Endothelial cell of umbilical vein (primary cell): ENCODE results near the gene SPECC1L. TPM values are rescaled to one million over a fixed set of nuclear protein-coding genes. Genes with fewer than 3 reads are reported as not detected.

Source experiments
- BruUV-seq: library from RNA; stranded (reverse); fragments of 400-500 nt; replicated peaks from 2 replicates; lab custom pipeline; 2021; lab: Mats Ljungman, UMichigan
- CTCF ChIA-PET: fragments of 300-600, 350-600 bp; sonication (Branson Sonifier 250); formaldehyde crosslinking; loops from one replicate; lab custom pipeline; 2021; ENCODE audit warnings: antibody characterized with exemption, inconsistent platforms; lab: Charles Lee
- POLR2A ChIA-PET: fragments of 300-600, 350-600 bp; sonication (Branson Sonifier 250); formaldehyde crosslinking; loops from one replicate; lab custom pipeline; 2021; ENCODE audit warnings: antibody characterized with exemption, inconsistent platforms; lab: Charles Lee
- DNase-seq: peaks from one replicate; pipeline ENCODE4 v3.0.0-alpha.2; 2011; ENCODE audit warnings: low read depth, low spot score
- FAIRE-seq: peaks from 2 replicates; lab custom pipeline; 2011; peaks lifted over from hg19 to GRCh38; lab: Jason Lieb, UNC
- H2AFZ ChIP-seq: 2 replicates; pipeline ENCODE4 v1.6.0; 2012; ENCODE audit warnings: low read depth, low read length, control low read depth, inconsistent platforms
- H3K27ac ChIP-seq: 2 replicates; pipeline ENCODE4 v1.5.1; 2011; ENCODE audit warnings: low read depth, mild to moderate bottlenecking, control low read depth, low read length, moderate library complexity; ENCODE audit not compliant: insufficient read depth
- H3K27me3 ChIP-seq, 2 experiments: 2 replicates each; pipeline versions ENCODE4 v1.6.0 to v1.6.1; 2011; ENCODE audit warnings: low read length in 2 of 2, mixed read lengths in 1 of 2; ENCODE audit not compliant: control insufficient read depth in 2 of 2, insufficient read depth in 2 of 2
- H3K36me3 ChIP-seq, 2 experiments: 2 replicates in 1 of 2; 3 replicates in 1 of 2; pipeline ENCODE4 v1.5.1; 2011; ENCODE audit warnings: low read length in 2 of 2, mild to moderate bottlenecking in 1 of 2, moderate library complexity in 1 of 2; ENCODE audit not compliant: control insufficient read depth in 2 of 2, insufficient read depth in 2 of 2; ENCODE audit errors: extremely low read depth in 1 of 2
- H3K4me1 ChIP-seq: 3 replicates; pipeline ENCODE4 v1.5.1; 2011; ENCODE audit warnings: mild to moderate bottlenecking, low read length; ENCODE audit not compliant: control insufficient read depth, insufficient read depth; ENCODE audit errors: extremely low read depth
- H3K4me2 ChIP-seq: 2 replicates; pipeline ENCODE4 v1.6.1; 2011; ENCODE audit warnings: low read length, control low read depth, mixed read lengths; ENCODE audit not compliant: insufficient read depth
- H3K4me3 ChIP-seq, 3 experiments: fragments of 200-600 bp in 1 of 3; sonication (generic), shearing (Covaris generic) in 1 of 3; replicated peaks in 1 of 3; 2 replicates each; pipeline ENCODE4 v1.5.1; 2011 to 2016; ENCODE audit warnings: control low read depth in 3 of 3, low read length in 3 of 3, mild to moderate bottlenecking in 2 of 3, inconsistent platforms in 1 of 3, low read depth in 1 of 3, moderate library complexity in 1 of 3; ENCODE audit not compliant: insufficient read depth in 1 of 3
- H3K79me2 ChIP-seq: 2 replicates; pipeline ENCODE4 v1.6.0; 2012; ENCODE audit warnings: low read length, inconsistent platforms; ENCODE audit not compliant: control insufficient read depth, insufficient read depth
- H3K9ac ChIP-seq: replicated peaks from 2 replicates; pipeline ENCODE3; 2011; ENCODE audit warnings: low read length, control low read depth; ENCODE audit not compliant: insufficient read depth; ENCODE audit errors: extremely low read depth
- H3K9me1 ChIP-seq: replicated peaks from 3 replicates; pipeline ENCODE4 v1.6.0; 2011; ENCODE audit warnings: mild to moderate bottlenecking, low read length; ENCODE audit not compliant: control insufficient read depth, insufficient read depth; ENCODE audit errors: extremely low read depth
- H3K9me3 ChIP-seq: replicated peaks from 2 replicates; pipeline ENCODE4 v1.5.1; 2012; ENCODE audit warnings: low read length, inconsistent platforms; ENCODE audit not compliant: control insufficient read depth, insufficient read depth
- H4K20me1 ChIP-seq: replicated peaks from 2 replicates; pipeline ENCODE3; 2011; ENCODE audit warnings: mild to moderate bottlenecking, low read length; ENCODE audit not compliant: control insufficient read depth, insufficient read depth; ENCODE audit errors: extremely low read depth
- CTCF ChIP-seq, 2 donors: IDR thresholded peaks; 1 replicate in 1 of 2; 2 replicates in 1 of 2; pipeline ENCODE4 v1.5.1; 2011; ENCODE audit warnings: low read length in 2 of 2, mild to moderate bottlenecking in 2 of 2, moderate library complexity in 2 of 2, control low read depth in 1 of 2, inconsistent platforms in 1 of 2, low read depth in 1 of 2; ENCODE audit not compliant: insufficient read depth in 1 of 2; ENCODE audit errors: extremely low read depth in 1 of 2
- EZH2 ChIP-seq: IDR thresholded peaks from 2 replicates; pipeline ENCODE4 v1.6.1; 2012; ENCODE audit warnings: borderline replicate concordance, low read depth, mild to moderate bottlenecking, moderate library complexity, low read length, inconsistent platforms; ENCODE audit not compliant: severe bottlenecking
- FOS ChIP-seq: IDR thresholded peaks from 2 replicates; pipeline ENCODE4 v1.6.1; 2011; ENCODE audit warnings: mild to moderate bottlenecking, low read length, moderate library complexity, borderline replicate concordance; ENCODE audit not compliant: insufficient read depth
- GATA2 ChIP-seq: IDR thresholded peaks from 2 replicates; pipeline ENCODE4 v1.7.0; 2011; ENCODE audit warnings: low read depth, mild to moderate bottlenecking, moderate library complexity, mixed read lengths, low read length; ENCODE audit not compliant: insufficient read length, insufficient read depth
- JUN ChIP-seq: IDR thresholded peaks from 2 replicates; pipeline ENCODE4 v1.6.1; 2011; ENCODE audit warnings: borderline replicate concordance, low read depth; ENCODE audit not compliant: insufficient read length, insufficient read depth
- MAX ChIP-seq: IDR thresholded peaks from 2 replicates; pipeline ENCODE4 v1.6.1; 2011; ENCODE audit not compliant: insufficient read depth, insufficient read length
- MYC ChIP-seq: IDR thresholded peaks from one replicate; pipeline ENCODE4 v1.6.1; 2011; ENCODE audit warnings: mild to moderate bottlenecking, low read depth, low read length
- POLR2A ChIP-seq: IDR thresholded peaks from 2 replicates; pipeline ENCODE4 v1.6.1; 2012; ENCODE audit warnings: low read depth, mild to moderate bottlenecking, control low read depth, low read length
- POLR2AphosphoS5 ChIP-seq: IDR thresholded peaks from 2 replicates; pipeline ENCODE4 v1.6.1; 2012; ENCODE audit warnings: low read depth, mild to moderate bottlenecking, control low read depth, low read length, moderate library complexity; ENCODE audit not compliant: insufficient read depth
- dilution Hi-C: fragments of 300-500 bp; cut with MboI; formaldehyde crosslinking; loops from one replicate; pipeline ENCODE4 v1.15.0; 2019; ENCODE audit warnings: low sequenced_read_pairs; ENCODE audit not compliant: extremely low pct_ligation_motif_present
- intact Hi-C: fragments of 100-400 bp; cut with micrococcal nuclease; formaldehyde crosslinking; loops from one replicate; pipeline ENCODE4 v1.10.0; 2022
- polyA plus RNA-seq, 4 experiments: library from polyadenylated mRNA; depleted of rRNA in 3 of 4; stranded (reverse) in 3 of 4; unstranded in 1 of 4; fragments of >200 nt; gene quantifications; 2 replicates each; pipeline versions ENCODE4 v1.2.1 to v1.2.3, GENCODE V29; 2011 to 2012; ENCODE audit warnings: missing spikeins in 1 of 4
- total RNA-seq: library from RNA; stranded (reverse); gene quantifications from 2 replicates; pipeline ENCODE4 v1.2.3, GENCODE V29; 2021

SPECC1L gene
- total and polyA plus RNA-seq, 2 donors (not counting 3 experiments of a cell fraction or from before 2014, with no cell fraction given), result 22.8 to 79.3 TPM

- Histone ChIP-seq H3K36me3 (no peaks in the 10 kb centered on the region), H3K27me3 (no peaks in the 10 kb centered on the region), H3K9me3 (no peaks in the 10 kb centered on the region), H4K20me1 (no peaks in the 10 kb centered on the region), H3K27ac (peak overlapping the region; percentile 24), H3K4me3 (no peak overlapping the region), H3K9ac (no peak overlapping the region), H3K9me1 (no peaks in the 10 kb centered on the region), H3K4me2 (peak overlapping the region; percentile 31), H3K4me1 (peaks cover 19% of the 10 kb centered on the region), H2AFZ (no peak overlapping the region), H3K79me2 (peaks cover 3% of the 10 kb centered on the region)
- intact Hi-C loops, result no loop called here
- BruUV-seq, result no TSS peak
- FAIRE-seq (peak; percentile 56), DNase-seq (peak; percentile 74)
- TF ChIP-seq POLR2A, result no peak
- TF ChIP-seq EZH2, result no peak
- peak; percentile 87 for TF ChIP-seq GATA2
- TF ChIP-seq CTCF (IDR thresholded peaks at IDR 0.05; ENCODE audit: extremely low read depth in 1 of 2, insufficient read depth in 1 of 2, low read depth in 1 of 2, low read length in 2 of 2), result no peak
- peak; percentile 31 for TF ChIP-seq POLR2AphosphoS5
- peak; percentile 75 for TF ChIP-seq FOS
- TF ChIP-seq JUN, result no peak
- no peak for TF ChIP-seq MYC
- no peak for TF ChIP-seq MAX
- POLR2A ChIA-PET, result no interaction called here
- dilution Hi-C loops, result no loop called here
- CTCF ChIA-PET, result interaction anchor here (1.0 to 2.9 kb wide), 2 partner anchors 11 to 24 kb away, joined by 3 to 12 read pairs; no protein-coding TSS in a partner anchor
Observed at GRCh38 chr22:24379536-24379935, 108.9 kb downstream of the SPECC1L start.
